Peyer's patch (tissue), 4 donors: ENCODE data around the gene PXDN. TPM values are rescaled to one million over a fixed set of nuclear protein-coding genes. Genes with fewer than 3 reads are reported as not detected.
"Not testable (repeated sequence)": the region's sequence is repeated elsewhere in the genome, so short reads cannot be mapped to it uniquely, and the experiment has no call there.

ENCODE experiments used
- DNase-seq, 3 donors: peaks; one replicate each; pipeline ENCODE4 v3.0.0-alpha.2; 2017 to 2019
- H3K27ac ChIP-seq, 4 donors: fragments of 200-600 bp; sonication (generic); one replicate each; pipeline ENCODE4 v1.5.1; 2016 to 2019
- H3K27me3 ChIP-seq, 2 donors: fragments of 200-600 bp; sonication (generic); one replicate each; pipeline ENCODE4 v1.5.1; 2019
- H3K36me3 ChIP-seq, 3 donors: fragments of 200-600 bp; sonication (generic); one replicate each; pipeline ENCODE4 v1.5.1; 2016 to 2019
- H3K4me1 ChIP-seq, 4 donors: fragments of 200-600 bp; sonication (generic); one replicate each; pipeline ENCODE4 v1.5.1; 2016 to 2019
- H3K4me3 ChIP-seq, 4 donors: fragments of 200-600 bp; sonication (generic); 1 replicate in 3 of 4; 2 replicates in 1 of 4; pipeline ENCODE4 v1.5.1; 2016 to 2019; ENCODE audit warnings: mild to moderate bottlenecking in 1 of 4
- H3K9me3 ChIP-seq, 4 donors: fragments of 200-600 bp; sonication (generic); one replicate each; pipeline ENCODE4 v1.5.1; 2016 to 2019; ENCODE audit warnings: mild to moderate bottlenecking in 1 of 4
- POLR2A ChIP-seq, 2 donors: fragments of 450-650 bp; IDR thresholded peaks; one replicate each; pipeline ENCODE4 v1.5.1; 2017; ENCODE audit warnings: antibody characterized with exemption in 2 of 2, mild to moderate bottlenecking in 2 of 2, moderate library complexity in 2 of 2
- total RNA-seq, 4 donors: library from RNA; depleted of rRNA; stranded (reverse); fragments of >200 nt; gene quantifications; one replicate each; pipeline ENCODE4 v1.1.0, GENCODE V29; 2016
- TF ChIP-seq, protein P1 (sequence below), 6 experiments: fragments of 450-650 bp in 4 of 6; fragments of 200-600 bp in 2 of 6; sonication (generic) in 1 of 6; IDR thresholded peaks; one replicate each; pipeline ENCODE4 v1.5.1; 2017 to 2019; ENCODE audit warnings: antibody characterized with exemption in 6 of 6, mild to moderate bottlenecking in 3 of 6, moderate library complexity in 1 of 6

PXDN gene
- total RNA-seq, 4 donors from 2014 or later, result 7.5 to 148 (median 21.0) TPM

DNA sequence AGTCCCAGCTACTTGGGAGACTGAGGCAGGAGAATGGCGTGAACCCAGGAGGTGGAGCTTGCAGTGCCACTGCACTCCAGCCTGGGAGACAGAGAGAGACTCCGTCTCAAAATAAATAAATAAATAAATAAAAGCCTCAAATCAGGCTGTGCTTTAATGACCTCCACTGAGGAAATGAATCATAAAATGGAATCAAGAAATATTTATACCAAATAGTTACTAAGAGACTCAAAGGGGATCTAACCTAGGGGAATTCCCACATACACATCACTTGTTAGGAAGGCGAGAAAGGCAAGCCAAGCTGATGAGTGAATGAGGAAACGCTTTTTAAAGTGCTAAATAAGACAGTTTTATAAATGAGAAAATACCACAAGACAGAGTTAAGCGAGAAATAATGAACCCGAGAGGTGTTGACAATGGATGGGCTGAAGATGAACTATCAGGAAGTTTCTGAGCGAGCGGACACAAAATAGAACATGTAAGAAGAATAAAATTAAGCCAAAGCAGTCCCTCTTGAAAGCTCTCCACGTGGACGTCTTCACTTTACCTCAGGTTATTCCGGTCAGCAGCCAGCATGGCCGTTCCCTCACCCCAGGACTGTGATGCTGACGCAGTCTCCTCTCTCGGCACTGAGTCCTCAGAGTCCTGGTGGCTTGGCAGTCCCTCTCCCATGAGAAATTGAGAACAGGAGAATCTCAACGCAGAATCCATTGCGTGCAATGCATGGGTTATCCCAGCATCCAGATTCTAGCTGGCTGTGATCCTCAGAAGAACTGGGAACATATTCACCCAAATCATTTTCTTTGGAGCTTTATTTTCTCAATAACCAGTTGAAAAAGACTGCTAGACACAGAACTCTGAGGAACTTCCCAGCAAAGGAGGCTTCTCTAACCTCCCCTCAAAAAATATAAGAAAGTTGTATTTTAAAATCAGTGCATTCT lies 22.3 kb downstream of the PXDN start:
- DNase-seq, result no peak

DNA sequence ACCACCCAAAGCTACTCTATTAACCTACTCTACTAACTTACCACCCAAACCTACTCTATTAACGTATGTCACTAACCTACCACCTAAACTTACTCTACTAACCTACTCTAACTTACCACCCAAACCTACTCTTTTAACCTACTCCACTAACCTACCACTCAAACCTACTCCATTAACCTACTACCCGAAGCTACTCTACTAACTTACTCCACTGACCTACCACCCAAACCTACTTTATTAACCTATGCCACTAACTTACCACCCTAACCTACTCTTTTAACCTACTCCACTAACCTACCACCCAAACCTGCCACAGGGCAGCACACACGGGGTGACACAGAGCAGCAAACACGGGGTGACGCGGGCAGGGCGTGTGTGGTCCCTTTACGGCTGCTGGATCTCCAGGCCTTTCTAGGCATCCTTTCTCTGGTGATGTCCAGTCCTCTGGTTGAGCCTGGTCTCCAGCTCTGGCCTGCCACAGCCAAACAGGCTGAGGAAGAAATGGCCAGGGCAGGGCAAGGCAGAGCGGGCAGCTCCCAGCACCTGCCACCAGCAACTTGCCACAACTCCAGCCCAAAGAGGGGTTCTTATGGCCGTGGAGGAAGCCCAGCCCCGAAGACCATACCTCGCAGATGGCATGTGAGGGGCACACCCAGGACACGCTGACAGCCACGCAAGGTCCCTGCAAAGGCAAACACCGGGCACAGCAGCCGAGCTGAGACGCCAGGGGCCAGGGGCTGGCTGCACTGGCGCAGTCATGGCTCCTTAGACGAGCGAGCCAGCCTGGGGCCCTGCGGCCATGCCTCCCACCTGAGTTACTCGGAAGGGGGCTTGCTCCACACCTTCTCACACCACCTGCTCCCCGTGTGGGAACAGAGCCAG lies 25.7 kb downstream of the PXDN start:
- no peak for DNase-seq
- Histone ChIP-seq H3K4me1 (peaks cover 0 to 10% (median 0%) of the 10 kb centered on the region in 4 donors), H3K27me3 (no peaks in the 10 kb centered on the region), H3K4me3 (no peak overlapping the region), H3K36me3 (no peaks in the 10 kb centered on the region), H3K9me3 (no peaks in the 10 kb centered on the region), H3K27ac (no peak overlapping the region)
- no peak for TF ChIP-seq POLR2A (IDR thresholded peaks at IDR 0.05)
- TF ChIP-seq, protein P1, sequence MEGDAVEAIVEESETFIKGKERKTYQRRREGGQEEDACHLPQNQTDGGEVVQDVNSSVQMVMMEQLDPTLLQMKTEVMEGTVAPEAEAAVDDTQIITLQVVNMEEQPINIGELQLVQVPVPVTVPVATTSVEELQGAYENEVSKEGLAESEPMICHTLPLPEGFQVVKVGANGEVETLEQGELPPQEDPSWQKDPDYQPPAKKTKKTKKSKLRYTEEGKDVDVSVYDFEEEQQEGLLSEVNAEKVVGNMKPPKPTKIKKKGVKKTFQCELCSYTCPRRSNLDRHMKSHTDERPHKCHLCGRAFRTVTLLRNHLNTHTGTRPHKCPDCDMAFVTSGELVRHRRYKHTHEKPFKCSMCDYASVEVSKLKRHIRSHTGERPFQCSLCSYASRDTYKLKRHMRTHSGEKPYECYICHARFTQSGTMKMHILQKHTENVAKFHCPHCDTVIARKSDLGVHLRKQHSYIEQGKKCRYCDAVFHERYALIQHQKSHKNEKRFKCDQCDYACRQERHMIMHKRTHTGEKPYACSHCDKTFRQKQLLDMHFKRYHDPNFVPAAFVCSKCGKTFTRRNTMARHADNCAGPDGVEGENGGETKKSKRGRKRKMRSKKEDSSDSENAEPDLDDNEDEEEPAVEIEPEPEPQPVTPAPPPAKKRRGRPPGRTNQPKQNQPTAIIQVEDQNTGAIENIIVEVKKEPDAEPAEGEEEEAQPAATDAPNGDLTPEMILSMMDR (IDR thresholded peaks at IDR 0.05), result no peak

More for the DNA sequence above, 22.3 kb downstream of the PXDN start:
- Histone ChIP-seq H3K9me3 (no peaks in the 10 kb centered on the region), H3K36me3 (no peaks in the 10 kb centered on the region), H3K27me3 (no peaks in the 10 kb centered on the region), H3K4me3 (no peak overlapping the region), H3K4me1 (no peaks in the 10 kb centered on the region), H3K27ac (peak overlapping the region; percentile 48 to 79 (median 66))
- TF ChIP-seq POLR2A (IDR thresholded peaks at IDR 0.05), result no peak
- TF ChIP-seq, protein P1 (IDR thresholded peaks at IDR 0.05), result no peak

DNA sequence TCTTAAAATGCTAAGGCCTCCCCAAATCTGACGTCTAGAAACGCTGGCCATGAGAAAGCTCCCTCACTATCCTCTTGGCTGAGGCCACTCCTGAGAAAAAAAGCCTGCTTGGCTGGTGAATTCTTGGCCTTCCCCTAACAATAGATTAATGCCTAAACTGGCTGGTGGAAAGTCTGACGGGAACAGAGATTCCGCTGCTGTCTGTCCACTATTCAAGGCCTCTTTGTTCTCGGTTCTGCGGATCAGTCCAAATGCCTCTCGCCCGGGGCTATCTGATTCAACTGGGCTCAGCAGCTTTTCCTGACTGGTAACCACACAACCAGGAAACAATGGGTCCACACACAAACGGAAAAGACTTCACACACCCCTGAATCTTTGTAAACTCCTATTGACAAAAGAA lies 27.2 kb downstream of the PXDN start:
- DNase-seq, result no peak
- Histone ChIP-seq H3K4me1 (peaks cover 0 to 10% (median 0%) of the 10 kb centered on the region in 4 donors), H3K9me3 (no peaks in the 10 kb centered on the region), H3K36me3 (no peaks in the 10 kb centered on the region), H3K27me3 (no peaks in the 10 kb centered on the region), H3K27ac (peak overlapping the region in 2 of 4 donors; percentile 1 to 52), H3K4me3 (no peak overlapping the region)
- no peak for TF ChIP-seq POLR2A (IDR thresholded peaks at IDR 0.05)
- TF ChIP-seq, protein P1 (IDR thresholded peaks at IDR 0.05), result no peak

DNA sequence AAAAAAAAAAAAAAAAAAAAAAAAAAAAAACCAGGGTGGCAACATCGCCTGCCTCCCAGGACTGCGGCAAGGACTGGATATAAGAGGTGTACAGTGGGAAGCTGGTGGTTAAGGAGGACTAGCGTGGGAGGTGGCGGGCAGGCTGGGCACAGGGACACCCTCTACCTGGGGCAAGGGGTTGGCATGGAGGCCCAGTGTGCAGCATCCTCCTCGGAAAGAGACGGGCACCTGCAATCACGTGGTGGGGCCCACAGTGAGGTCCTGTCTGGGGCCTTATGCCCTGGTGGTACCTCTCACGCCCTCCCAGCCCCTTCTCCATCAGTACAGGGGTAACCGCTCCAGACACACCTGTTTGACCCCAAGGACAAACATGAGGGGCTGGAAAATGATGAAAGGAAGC lies 27.9 kb downstream of the PXDN start:
- no peak overlapping the region for H3K4me3 ChIP-seq
- no peaks in the 10 kb centered on the region for H3K36me3 ChIP-seq
- peak overlapping the region in 2 of 4 donors; percentile 1 to 52 for H3K27ac ChIP-seq
- no peak for DNase-seq
- H3K4me1 ChIP-seq, result peaks cover 0 to 10% (median 0%) of the 10 kb centered on the region in 4 donors
- H3K27me3 ChIP-seq, result no peaks in the 10 kb centered on the region
- TF ChIP-seq, protein P1 (IDR thresholded peaks at IDR 0.05), result no peak
- no peak for TF ChIP-seq POLR2A (IDR thresholded peaks at IDR 0.05)
- H3K9me3 ChIP-seq, result no peaks in the 10 kb centered on the region

DNA sequence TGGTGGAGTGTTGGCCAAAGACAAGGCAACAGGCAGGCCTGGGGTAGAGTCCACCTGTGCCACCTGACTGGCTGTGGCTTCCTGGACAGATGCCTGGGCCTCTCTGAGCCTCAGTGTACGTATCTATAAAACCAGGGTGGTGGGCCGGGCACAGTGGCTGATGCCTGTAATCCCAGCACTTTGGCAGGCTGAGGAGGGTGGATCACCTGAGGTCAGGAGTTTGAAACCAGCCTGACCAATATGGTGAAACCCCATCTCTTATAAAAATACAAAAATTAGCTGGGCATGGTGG lies 28.4 kb downstream of the PXDN start:
- not testable (repeated sequence) for H3K36me3 ChIP-seq, H3K4me1 ChIP-seq, H3K9me3 ChIP-seq, DNase-seq, H3K27me3 ChIP-seq, H3K4me3 ChIP-seq
- H3K27ac ChIP-seq, result peak overlapping the region in 2 of 4 donors; percentile 35 to 42
